Hepatocyte (in vitro differentiated cells): ENCODE measurements around the gene KIAA1217.

ENCODE experiments used
- CTCF ChIP-seq: fragments of 200-600 bp; sonication (generic); IDR thresholded peaks from 2 replicates; pipeline ENCODE4 v1.5.1; 2016; ENCODE audit warnings: antibody characterized with exemption, mild to moderate bottlenecking; ENCODE audit not compliant: poor library complexity
- EZH2 ChIP-seq: fragments of 200-600 bp; sonication (generic); IDR thresholded peaks from 2 replicates; pipeline ENCODE4 v1.6.1; 2016; ENCODE audit warnings: antibody characterized with exemption, mild to moderate bottlenecking, borderline replicate concordance
- EZH2phosphoT487 ChIP-seq: fragments of 200-600 bp; sonication (generic); IDR thresholded peaks from one replicate; pipeline ENCODE4 v1.6.1; 2018; ENCODE audit warnings: antibody characterized with exemption, mild to moderate bottlenecking, low read depth, moderate library complexity; ENCODE audit not compliant: unreplicated experiment, severe bottlenecking

DNA sequence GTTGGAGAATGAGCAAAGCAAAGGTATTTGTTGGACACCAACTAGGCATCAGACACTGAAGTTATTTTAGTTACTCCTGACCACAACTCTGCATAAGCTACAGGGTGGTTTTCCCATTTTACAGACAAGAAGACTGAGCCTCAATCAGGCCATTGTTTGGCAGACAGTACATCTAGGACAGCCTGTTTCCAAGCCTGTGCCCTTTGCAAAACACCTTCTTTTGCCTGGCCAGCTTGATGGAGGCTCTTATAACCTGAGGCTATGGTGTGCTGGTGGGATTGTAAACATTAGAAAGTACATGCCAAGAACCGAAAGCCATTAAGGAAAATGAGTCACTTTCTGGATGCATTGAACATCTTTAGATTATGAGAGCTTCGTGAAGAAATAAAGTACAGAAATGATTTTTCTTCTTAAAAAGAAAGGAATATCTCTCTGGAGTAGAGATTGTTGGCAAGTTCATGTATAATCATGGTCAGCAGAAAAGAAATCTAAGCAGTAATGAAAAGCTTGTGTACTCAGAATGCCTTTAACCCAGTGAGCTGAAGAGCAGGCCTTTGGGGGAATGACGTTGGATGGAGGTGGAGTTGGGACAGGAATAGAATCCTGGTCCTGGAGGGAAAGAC lies 140.6 kb downstream of the KIAA1217 start:
- TF ChIP-seq CTCF (no peak), EZH2phosphoT487 (no peak), EZH2 (no peak)
